ENCODE data around the gene TMEM121. TPM values are rescaled to one million over a fixed set of nuclear protein-coding genes. Genes with fewer than 3 reads are reported as not detected.
"Not testable (repeated sequence)": the region's sequence is repeated elsewhere in the genome, so short reads cannot be mapped to it uniquely, and the experiment has no call there.

TMEM121 gene
- polyA plus RNA-seq, 3 donors, result 0.08 to 0.11 TPM; not detected in 1

GRCh38 chr14:105540811-105541210 lies 14.4 kb downstream of the TMEM121 start:
- Histone ChIP-seq H3K9ac (ENCODE audit: insufficient read depth, low read length, poor library complexity, severe bottlenecking) (no peak overlapping the region), H4K20me1 (ENCODE audit: insufficient read depth, low read length) (no peaks in the 10 kb centered on the region), H3K27me3 (ENCODE audit: control insufficient read depth in 2 of 2, insufficient read depth in 2 of 2, low read length in 2 of 2) (no peaks in the 10 kb centered on the region), H3K36me3 (replicated peaks in 1 of 2; ENCODE audit: control insufficient read depth in 1 of 2, insufficient read depth in 2 of 2, low read length in 2 of 2) (no peaks in the 10 kb centered on the region), H3K4me2 (replicated peaks; ENCODE audit: extremely low read depth, low read length, poor library complexity, severe bottlenecking) (no peak overlapping the region), H2AFZ (ENCODE audit: insufficient read depth, low read depth, low read length, poor library complexity, severe bottlenecking) (no peak overlapping the region), H3K4me1 (ENCODE audit: control insufficient read depth in 1 of 2, insufficient read depth in 2 of 2, low read length in 2 of 2) (peaks cover 3 to 6% of the 10 kb centered on the region in 2 donors), H3K9me3 (replicated peaks in 1 of 2; ENCODE audit: control insufficient read depth in 1 of 2, insufficient read depth in 1 of 2, low read length in 2 of 2) (peaks cover 5 to 6% of the 10 kb centered on the region in 2 donors), H3K79me2 (ENCODE audit: insufficient read depth, low read length) (no peaks in the 10 kb centered on the region), H3K4me3 (replicated peaks in 1 of 3; ENCODE audit: low read depth in 2 of 3, low read length in 3 of 3) (no peak overlapping the region), H3K27ac (ENCODE audit: low read depth in 1 of 2, low read length in 2 of 2) (no peak overlapping the region)
- WGBS (ENCODE audit: insufficient coverage), result 72% methylated on average over 9 of the region's 9 CpGs
- H3K36me3 Mint-ChIP-seq, result no peaks in the 10 kb centered on the region
- H3K4me3 Mint-ChIP-seq, result no peak overlapping the region
- TF ChIP-seq, protein P1, sequence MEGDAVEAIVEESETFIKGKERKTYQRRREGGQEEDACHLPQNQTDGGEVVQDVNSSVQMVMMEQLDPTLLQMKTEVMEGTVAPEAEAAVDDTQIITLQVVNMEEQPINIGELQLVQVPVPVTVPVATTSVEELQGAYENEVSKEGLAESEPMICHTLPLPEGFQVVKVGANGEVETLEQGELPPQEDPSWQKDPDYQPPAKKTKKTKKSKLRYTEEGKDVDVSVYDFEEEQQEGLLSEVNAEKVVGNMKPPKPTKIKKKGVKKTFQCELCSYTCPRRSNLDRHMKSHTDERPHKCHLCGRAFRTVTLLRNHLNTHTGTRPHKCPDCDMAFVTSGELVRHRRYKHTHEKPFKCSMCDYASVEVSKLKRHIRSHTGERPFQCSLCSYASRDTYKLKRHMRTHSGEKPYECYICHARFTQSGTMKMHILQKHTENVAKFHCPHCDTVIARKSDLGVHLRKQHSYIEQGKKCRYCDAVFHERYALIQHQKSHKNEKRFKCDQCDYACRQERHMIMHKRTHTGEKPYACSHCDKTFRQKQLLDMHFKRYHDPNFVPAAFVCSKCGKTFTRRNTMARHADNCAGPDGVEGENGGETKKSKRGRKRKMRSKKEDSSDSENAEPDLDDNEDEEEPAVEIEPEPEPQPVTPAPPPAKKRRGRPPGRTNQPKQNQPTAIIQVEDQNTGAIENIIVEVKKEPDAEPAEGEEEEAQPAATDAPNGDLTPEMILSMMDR (IDR thresholded peaks at IDR 0.05), result no peak
- intact Hi-C loops (cut with micrococcal nuclease), result no loop called here
- no peak for DNase-seq
- H3K4me1 Mint-ChIP-seq, result peaks cover 6% of the 10 kb centered on the region
- H3K27me3 Mint-ChIP-seq (ENCODE audit: low read depth in 3 of 3), result peaks cover 2 to 14% (median 11%) of the 10 kb centered on the region in 3 donors
- H3K9me3 Mint-ChIP-seq, result peaks cover 2 to 12% (median 7%) of the 10 kb centered on the region in 7 donors
- H3K27ac Mint-ChIP-seq, result no peak overlapping the region

GRCh38 chr14:105541218-105541875 lies 15.0 kb downstream of the TMEM121 start:
- Histone ChIP-seq H3K36me3 (replicated peaks in 1 of 2; ENCODE audit: control insufficient read depth in 1 of 2, insufficient read depth in 2 of 2, low read length in 2 of 2) (no peaks in the 10 kb centered on the region), H2AFZ (ENCODE audit: insufficient read depth, low read depth, low read length, poor library complexity, severe bottlenecking) (no peak overlapping the region), H3K9ac (ENCODE audit: insufficient read depth, low read length, poor library complexity, severe bottlenecking) (no peak overlapping the region), H3K9me3 (replicated peaks in 1 of 2; ENCODE audit: control insufficient read depth in 1 of 2, insufficient read depth in 1 of 2, low read length in 2 of 2) (peaks cover 5 to 6% of the 10 kb centered on the region in 2 donors), H4K20me1 (ENCODE audit: insufficient read depth, low read length) (no peaks in the 10 kb centered on the region), H3K4me2 (replicated peaks; ENCODE audit: extremely low read depth, low read length, poor library complexity, severe bottlenecking) (no peak overlapping the region), H3K4me3 (replicated peaks in 1 of 3; ENCODE audit: low read depth in 2 of 3, low read length in 3 of 3) (no peak overlapping the region), H3K27ac (ENCODE audit: low read depth in 1 of 2, low read length in 2 of 2) (no peak overlapping the region), H3K27me3 (ENCODE audit: control insufficient read depth in 2 of 2, insufficient read depth in 2 of 2, low read length in 2 of 2) (no peaks in the 10 kb centered on the region), H3K4me1 (ENCODE audit: control insufficient read depth in 1 of 2, insufficient read depth in 2 of 2, low read length in 2 of 2) (peaks cover 3 to 6% of the 10 kb centered on the region in 2 donors), H3K79me2 (ENCODE audit: insufficient read depth, low read length) (no peaks in the 10 kb centered on the region)
- Mint-ChIP-seq H3K36me3 (no peaks in the 10 kb centered on the region), H3K4me1 (peaks cover 6% of the 10 kb centered on the region), H3K27ac (no peak overlapping the region), H3K27me3 (ENCODE audit: low read depth in 3 of 3) (peaks cover 1 to 14% (median 11%) of the 10 kb centered on the region in 3 donors), H3K9me3 (peaks cover 2 to 12% (median 7%) of the 10 kb centered on the region in 7 donors), H3K4me3 (no peak overlapping the region)
- intact Hi-C loops (cut with micrococcal nuclease), result no loop called here
- WGBS (ENCODE audit: insufficient coverage), result 87% methylated on average over 9 of the region's 19 CpGs
- TF ChIP-seq, protein P1 (IDR thresholded peaks at IDR 0.05), result no peak
- no peak for DNase-seq

GRCh38 chr14:105545676-105546075 lies 19.3 kb downstream of the TMEM121 start:
- H3K4me3 Mint-ChIP-seq; H3K27me3 ChIP-seq (ENCODE audit: control insufficient read depth in 2 of 2, insufficient read depth in 2 of 2, low read length in 2 of 2); H4K20me1 ChIP-seq (ENCODE audit: insufficient read depth, low read length); H3K79me2 ChIP-seq (ENCODE audit: insufficient read depth, low read length); H3K4me1 Mint-ChIP-seq; H3K9ac ChIP-seq (ENCODE audit: insufficient read depth, low read length, poor library complexity, severe bottlenecking); H3K36me3 Mint-ChIP-seq; H3K36me3 ChIP-seq (replicated peaks in 1 of 2; ENCODE audit: control insufficient read depth in 1 of 2, insufficient read depth in 2 of 2, low read length in 2 of 2); H3K4me2 ChIP-seq (replicated peaks; ENCODE audit: extremely low read depth, low read length, poor library complexity, severe bottlenecking); intact Hi-C loops (cut with micrococcal nuclease); H3K27ac Mint-ChIP-seq; H3K9me3 ChIP-seq (replicated peaks in 1 of 2; ENCODE audit: control insufficient read depth in 1 of 2, insufficient read depth in 1 of 2, low read length in 2 of 2); H2AFZ ChIP-seq (ENCODE audit: insufficient read depth, low read depth, low read length, poor library complexity, severe bottlenecking); H3K4me3 ChIP-seq (replicated peaks in 1 of 3; ENCODE audit: low read depth in 2 of 3, low read length in 3 of 3); H3K4me1 ChIP-seq (ENCODE audit: control insufficient read depth in 1 of 2, insufficient read depth in 2 of 2, low read length in 2 of 2); H3K27ac ChIP-seq (ENCODE audit: low read depth in 1 of 2, low read length in 2 of 2); H3K27me3 Mint-ChIP-seq (ENCODE audit: low read depth in 3 of 3); DNase-seq: not testable (repeated sequence)
- WGBS (ENCODE audit: insufficient coverage), result no CpG with 5 or more reads among the region's 1 CpG
- peaks cover 2 to 22% (median 12%) of the 10 kb centered on the region in 7 donors for H3K9me3 Mint-ChIP-seq

Measured in CD14-positive monocyte (primary cell).